SW480 (cell line): ENCODE measurements around the gene ASB2.
A peak's percentile ranks its signal among the peaks of the same experiment; 100 is the strongest.

Source experiments
- DNase-seq: peaks from one replicate; pipeline ENCODE4 v3.0.0-alpha.2; 2016; ENCODE audit warnings: low spot score

ASB2 gene

DNA sequence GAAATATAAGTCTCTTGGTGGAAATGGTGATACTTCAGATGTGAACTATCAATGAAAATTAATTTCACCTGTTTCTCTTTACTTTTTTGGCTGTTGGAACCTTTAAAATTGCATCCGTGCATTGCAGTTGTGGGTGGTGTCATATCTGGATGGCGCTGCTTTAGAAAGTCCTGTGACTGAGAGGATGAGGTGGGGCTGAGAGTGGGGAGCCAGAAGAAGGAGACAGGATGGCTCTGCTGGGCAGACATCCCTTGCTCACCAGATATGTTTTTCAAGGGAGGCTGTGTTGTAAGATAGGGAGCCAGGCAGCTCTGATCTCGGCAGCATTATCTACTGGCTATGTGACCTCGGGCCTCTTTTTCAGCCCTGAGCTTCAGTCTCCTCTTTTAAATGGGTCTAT is 12.7 kb downstream of the ASB2 start:
- DNase-seq = no peak

DNA sequence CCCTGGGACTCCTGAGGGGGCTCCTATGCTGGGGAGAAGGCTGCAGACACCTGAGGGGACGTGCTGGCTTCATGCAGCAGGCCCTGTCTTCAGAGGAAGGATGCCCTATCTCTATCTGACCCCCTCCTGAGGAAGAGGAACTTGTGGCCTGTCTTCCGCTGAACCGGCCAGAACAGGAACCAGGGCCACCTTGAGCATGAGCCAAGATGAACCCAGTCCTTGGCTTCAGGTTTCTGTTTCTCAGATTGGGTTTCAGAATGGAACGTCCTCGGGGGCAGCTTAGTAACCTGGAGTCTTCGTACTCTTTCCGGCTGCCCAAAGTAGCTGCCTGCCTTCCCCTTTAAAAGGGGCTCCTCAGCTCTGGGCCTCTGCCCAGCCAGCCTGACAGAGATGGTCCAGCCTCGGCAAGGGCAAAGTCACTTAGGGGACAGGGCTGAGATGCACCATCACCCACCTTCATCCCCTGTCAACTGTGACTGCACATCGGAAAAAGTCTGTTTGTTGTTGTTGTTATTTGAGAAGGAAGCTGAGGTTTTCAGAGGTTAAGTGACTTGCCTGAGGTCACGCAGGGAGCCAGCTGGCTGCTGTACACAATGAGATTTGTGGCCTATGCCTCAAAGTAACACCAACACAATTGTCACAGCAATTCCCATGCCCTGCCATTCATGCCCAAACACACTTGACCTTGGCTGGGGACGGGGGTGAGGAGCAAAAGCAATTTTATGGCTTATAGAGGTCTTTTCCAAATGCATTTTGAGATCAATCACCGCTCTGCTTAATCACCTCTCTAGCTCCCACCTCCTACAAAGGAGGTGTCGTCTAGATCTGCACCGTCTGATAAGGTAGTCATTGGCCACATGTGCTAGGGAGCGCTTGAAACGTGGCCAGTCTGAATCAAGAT is 13.4 kb downstream of the ASB2 start:
- peak; percentile 58 for DNase-seq

DNA sequence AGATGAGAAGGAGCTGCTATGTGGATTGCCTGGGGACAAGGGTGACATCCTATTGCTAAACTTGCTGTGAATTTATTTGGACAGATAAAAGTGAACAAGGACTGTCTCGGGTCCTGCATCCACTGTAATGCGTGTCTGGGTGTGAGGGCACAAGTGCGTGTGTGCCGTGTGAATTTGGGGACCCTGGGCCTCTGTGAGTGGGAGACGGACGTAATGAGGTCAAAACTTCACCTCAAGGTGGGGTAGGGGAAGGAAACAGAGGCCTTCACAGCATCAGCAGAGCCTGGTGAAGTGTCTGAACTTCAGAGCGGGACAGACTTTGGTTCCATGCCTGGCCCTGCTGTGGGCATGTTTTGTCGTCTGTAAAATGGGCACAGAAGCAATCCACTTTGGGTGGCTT is 14.8 kb downstream of the ASB2 start:
- no peak for DNase-seq

DNA sequence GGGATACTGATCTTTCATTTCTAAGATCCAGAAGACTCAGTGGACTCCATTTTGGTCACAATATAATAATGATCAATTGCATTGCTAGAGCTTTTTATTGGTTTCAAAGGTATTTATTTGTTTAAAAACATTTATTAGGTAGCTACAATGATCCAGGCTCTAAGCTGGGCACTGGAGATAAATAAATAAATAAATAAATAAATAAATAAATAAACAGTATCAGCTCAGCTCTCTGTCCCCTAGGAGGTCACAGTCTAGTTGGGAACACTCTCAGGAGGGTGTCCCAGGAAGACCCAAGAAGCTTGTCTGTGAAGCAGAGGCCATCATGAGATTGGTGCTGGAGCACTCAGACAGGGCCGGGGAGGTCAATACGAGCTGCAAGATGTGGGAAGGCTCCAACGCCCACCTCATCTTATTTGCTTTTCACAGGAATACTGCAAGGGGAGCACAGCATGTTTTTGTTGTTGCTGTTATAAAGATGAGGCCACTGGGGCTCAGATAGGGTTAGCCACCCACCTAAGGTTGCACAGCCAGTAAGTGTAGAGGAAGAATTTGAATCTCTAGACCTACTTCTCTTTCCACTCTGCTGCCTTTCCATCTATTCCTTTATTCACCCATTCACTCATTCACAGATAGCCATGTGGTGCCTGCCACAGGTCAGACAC is 15.5 kb downstream of the ASB2 start:
- DNase-seq = no peak

DNA sequence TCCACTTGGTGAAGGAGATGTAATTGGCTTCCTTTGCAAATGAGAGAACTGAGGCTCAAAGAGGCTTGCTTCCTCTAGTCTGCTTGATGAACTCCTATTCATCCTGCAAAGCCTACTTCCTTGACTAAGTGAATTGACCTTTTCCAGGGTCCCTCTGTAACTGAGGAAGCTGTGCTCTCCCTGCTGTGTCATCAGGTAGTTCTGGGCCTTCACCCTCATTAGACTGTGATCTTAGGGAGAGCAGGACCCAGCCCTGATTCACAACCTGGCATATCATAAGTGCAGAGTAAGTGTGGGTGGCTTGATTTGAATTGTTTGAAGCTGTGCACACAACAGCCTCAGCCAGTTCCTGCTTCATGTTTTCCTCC is 16.3 kb downstream of the ASB2 start:
- DNase-seq = peak; percentile 67

DNA sequence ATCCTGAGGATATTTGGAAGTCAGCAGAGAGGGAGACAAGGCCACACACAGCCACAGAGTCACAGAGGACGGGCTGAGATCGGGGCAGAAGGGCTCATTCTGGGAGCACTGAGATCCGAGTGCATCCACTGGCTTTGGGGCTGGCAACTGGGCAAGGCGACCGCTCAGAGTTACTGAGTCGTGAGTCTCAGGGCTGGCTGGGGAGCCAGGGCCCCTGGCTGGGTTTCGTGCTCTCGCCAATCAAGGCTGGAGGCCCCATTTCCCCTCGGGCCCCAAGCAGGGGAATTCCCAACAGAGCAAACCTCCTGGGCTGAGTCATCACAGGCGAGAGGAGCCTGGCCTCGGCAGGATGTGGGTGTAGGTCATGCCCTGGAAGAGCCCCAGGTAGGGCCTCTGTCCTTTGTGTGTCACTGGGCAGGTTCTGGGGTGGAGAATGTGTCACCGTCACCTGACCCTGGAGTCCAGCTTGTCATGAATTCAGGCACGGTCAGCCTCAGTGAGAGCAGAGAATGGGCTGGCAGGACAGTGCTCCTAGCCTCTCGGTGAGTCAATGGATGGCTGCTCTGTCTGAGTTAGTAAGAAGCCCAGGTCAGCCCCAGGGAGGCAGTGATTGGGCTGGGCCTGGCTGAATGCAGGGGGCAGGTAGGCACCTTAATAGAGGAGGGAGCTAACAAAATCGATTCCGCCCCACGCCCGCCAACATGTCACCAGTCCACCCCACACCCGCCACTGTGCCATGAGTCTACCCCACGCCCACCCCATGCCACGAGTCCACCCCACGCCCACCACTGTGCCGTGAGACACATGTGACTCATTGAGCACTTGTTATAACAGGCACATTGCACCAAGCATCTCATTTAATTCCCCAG is 16.9 kb downstream of the ASB2 start:
- DNase-seq = peak; percentile 99

DNA sequence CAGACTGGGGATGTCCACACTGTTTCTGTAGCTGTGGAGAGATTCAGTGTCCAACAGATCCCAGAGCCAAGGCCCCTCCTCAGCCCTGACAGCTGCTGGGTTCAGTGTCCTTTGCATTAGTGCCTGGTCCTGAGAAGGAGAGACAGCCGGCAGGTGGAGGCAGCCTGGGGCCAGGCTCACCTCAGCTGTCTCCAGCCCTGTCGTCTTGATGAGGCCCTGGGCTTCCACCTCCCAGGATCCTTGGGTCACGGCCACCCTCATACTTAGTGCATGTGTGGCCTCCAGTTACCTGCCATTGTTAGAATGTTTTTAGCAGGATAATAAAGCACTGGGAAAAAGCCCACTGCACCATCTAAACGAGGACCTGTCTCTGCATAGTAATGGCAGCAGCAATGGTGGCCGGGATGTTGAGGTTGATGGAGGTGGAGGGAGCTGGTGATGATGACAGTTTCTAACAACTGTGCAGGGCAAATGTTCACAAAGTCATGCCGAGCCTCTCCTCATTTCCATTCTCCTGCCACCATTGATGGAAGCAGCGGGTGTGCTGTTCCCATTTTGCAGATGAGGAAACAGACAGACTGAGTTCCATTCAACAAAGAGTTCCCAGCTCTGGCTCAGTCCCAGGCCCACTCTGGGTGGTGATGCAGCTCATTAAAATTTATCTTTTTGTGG is 17.7 kb downstream of the ASB2 start:
- no peak for DNase-seq

DNA sequence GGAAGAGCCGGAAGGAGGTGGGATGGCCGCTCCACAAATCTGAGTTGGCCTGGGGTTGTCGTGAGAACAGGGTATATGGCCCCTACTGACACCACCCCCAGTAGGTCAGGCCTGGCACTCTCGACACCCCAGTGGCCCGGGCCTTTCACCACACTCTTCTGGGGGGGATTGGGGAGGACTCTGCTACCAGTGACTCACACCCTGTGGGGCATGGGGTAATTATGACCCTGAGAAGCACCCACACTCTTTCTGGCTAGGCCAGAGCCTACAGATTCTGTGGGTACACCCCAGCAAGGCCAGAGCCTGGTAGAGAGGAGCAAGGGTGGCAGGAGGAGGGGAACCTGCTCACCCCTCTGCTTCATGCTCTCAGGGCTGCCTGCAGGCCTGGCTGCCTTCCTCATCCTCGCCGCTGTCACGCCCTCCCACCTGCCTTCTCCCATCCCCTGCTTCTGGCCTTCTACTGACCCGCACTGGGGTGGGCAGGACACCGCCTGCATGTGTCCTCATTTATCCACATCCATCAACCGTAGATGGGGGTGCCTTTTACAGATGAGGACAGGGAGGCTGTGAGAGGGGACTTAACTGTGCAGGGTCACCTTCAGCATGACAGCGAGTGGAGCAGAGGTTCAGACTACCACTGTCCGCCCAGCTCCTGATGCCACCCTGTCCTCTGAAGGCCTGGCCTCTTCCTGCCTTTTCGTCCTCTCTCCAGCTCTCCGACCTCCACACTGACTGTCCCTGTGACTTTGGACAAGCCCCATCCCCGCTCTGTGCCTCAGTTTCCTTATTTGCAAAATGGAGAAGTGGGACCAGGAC is 18.4 kb downstream of the ASB2 start:
- DNase-seq = no peak

DNA sequence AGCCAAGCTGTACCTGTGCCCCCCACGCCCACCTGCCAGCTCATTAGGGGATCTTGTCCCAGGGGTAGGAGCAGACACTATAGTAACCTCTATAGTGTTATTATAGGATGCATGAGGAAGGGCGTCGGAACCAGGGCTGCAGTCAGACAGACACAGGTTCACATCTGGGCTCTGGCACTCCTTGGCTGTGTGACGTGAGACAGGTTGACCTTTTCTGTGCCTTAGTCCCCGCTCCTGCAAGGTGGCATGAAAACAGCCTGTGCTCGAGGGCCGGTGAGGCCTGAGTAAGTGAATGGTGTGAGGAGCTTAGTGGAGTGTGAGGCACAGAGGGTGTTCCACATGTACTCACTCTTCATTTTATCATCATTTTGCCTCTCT is 19.0 kb downstream of the ASB2 start:
- no peak for DNase-seq

DNA sequence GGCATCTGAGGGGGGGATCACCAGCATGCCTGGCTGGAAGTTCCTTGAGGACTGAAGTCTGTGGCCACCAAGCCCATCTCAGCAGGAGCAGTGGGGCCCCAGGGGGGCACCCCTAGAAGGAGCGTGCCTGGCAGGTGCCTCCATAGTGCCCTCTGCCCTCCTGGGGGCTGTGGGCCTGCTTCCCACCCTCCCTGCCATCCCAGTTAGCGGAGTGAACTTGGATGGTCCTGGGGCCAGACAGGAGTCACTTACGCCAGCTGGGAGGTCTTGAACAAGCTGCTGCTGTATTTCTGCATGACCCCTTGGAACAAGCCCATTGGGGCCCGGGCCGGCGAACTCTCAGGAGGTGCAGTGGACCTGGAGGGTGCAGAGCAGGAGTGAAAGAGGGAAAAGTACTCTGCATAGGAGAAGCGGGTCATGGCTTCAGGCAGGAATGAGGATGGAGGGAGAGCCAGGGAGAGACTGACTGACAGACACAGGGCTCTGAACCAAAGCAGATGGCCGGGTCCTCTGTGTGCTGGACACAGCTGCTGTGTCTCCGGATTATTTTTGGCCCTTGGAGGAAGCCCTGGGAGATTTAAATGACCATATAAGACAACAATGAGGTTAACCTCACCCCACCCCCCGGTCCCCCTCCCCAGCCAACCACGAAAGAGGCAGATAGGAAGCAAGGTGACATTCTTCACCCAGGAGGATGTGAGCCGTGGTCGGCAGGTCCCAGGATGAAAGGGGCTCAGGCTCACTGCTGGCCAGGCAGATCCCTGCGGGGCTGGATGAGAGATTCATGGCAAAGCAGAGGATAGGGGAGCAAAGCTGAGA is 19.6 kb downstream of the ASB2 start:
- DNase-seq = no peak

DNA sequence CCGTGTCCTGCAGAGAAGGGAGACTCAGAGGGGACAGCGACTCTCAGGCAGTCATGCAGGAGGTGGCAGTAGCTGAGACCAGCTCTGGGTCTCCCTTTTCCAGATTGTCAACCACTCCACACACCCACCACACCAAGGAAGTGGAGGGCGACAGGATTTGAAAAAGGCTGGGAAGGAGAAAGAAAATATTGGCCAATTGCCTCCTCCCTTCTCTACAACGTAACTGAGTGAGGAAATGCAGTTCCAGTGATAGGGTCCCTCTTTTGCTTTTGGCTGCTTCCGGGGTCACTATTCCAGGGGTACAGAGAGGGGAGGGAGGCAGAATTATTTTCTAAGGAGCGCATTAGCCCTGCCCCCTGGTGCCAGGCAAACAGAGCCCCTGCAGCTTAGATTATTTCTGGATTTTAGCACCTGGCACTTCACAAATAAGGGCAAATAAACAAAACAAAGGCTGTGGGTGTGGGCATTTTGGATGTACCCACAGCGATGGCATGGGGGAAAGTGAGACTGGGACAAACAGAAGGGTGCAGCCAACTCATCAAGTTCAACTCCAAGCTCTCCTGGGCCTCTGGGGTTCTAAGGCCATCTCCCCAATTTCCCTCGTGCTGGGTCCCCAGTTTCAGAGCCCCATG is 20.4 kb downstream of the ASB2 start:
- no peak for DNase-seq

DNA sequence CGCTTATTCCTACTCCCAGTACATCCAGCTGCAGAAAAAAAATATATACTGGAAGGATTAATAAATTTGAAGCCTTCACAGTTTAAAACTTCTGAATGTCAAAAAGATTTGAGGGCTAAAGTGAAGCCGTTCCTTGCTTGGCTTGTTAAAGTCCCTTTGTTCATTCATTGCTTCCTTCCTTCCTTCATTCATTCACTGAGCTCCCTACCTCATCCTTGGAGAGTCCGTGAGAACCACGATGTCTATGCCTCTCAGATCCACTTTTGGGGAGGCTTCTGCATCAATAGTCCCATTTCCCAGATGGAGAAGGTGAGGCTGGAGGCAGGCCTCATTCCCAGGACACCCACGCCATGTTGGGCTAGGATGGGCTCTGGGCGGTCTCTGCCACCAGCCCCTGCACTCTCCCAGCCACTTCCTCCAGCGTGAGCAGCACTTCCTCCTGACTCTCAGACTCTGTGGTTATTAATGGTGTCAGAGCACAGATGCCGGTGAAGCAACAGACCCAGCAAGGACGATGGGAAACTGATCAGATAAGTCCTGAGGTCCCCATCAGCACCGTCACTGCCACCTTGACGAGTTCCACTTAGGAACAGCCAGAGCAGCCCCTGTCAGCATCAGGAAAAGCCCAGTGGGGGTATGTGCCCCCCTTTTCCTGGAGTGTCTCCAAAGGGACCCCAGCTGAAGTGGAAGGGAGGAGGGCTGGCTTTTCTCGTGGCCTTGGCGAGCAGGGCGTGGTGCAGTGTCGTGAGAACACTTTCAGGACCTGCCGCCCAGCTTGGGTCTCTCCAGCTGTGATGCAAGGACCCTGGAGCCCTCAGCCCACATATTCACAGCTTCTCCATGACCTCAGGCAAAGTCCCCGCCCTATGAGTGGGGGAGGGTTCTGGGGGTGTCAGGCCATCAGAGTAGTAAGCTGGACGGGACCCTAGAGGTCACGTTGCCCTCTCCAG is 21.2 kb downstream of the ASB2 start:
- no peak for DNase-seq

DNA sequence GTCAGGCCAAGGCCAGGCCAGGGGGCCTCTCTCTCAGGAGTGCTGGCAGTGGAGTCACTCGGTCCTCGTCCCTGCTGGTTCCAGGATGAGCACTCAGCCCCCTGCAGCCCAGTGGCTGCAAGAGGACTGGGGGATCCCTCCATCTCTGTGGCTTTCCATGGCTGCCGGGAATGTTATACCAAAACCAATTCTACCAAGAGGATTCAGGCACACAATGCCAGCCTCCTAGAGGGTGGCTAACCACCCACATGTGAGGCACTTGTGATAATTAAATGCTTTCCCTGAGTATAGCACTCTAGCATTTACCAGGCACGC is 21.9 kb downstream of the ASB2 start:
- DNase-seq = no peak

DNA sequence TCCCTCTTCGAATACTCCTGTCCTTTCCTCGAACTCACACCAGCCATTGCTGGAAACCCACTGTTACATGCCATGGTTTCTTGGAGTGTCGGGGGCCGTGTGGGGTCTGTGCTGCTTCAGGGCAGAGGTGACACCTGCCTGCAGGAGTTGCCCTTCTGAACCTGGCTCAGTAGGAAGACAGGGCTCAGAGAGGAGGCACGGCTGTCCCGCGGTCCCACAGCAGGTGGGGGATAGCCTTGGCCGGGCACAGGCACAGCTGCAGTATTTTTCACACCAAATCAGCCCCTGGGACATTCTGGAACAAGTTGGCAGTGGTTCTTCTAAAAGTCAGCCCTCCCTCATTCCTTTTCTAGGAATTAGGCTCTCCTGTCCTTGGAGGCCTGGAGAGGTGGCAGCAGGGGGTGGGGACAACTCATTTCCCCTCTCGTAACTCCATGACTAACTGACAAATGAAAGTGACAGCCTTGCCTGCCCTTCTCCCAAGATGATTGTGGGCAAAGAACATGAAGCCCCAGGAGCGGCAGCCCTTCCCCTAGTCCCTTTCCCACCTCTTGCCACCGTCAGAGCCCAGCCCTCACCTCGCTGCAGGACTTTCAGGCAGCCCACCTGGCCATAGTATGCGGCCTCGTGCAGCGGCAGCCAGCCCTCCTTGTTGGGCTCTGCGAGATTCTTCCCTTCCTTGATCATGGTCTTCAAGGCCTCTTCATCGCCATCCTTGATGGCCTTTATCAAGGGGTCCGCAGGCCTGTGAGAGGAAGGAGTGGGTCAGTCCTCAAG is 22.4 kb downstream of the ASB2 start:
- DNase-seq = no peak

DNA sequence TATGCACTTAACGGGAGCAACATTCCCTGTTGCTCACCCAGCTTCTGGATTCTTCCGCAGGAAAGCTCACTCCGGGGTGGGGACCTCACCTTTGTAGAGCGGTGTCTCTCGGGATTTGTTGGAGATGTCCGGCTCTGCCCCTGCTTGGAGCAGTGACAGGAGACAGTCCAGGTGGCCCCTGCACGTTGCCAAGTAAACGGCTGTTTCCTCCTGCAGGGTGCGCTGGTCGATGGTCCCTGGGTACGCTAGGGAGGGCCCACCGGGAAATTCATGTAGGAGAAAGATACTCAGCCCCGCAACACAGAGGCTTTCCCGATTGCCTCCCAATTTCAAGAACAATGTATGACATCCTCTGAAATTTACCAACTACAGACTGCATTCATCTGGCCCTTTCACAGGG is 23.1 kb downstream of the ASB2 start:
- no peak for DNase-seq

DNA sequence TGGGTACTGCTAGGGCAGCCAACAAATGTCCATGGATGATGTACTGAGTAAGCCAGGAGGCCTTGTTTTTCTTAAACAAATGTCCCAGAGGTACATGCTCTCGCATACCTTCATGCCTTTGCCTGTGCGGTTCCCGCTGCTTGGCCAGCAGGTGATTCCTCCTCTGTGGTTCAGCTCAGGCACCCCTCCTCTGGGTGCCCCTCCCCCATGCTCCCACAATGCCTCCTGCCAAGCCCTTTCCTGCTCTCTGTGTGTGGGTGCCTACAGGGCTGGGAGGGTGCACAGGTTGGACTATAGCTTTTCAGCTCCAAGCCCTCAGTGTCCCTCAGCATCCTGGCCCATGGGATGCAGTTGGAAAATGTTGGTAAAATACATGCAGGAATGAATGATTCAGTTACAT is 23.5 kb downstream of the ASB2 start:
- no peak for DNase-seq

DNA sequence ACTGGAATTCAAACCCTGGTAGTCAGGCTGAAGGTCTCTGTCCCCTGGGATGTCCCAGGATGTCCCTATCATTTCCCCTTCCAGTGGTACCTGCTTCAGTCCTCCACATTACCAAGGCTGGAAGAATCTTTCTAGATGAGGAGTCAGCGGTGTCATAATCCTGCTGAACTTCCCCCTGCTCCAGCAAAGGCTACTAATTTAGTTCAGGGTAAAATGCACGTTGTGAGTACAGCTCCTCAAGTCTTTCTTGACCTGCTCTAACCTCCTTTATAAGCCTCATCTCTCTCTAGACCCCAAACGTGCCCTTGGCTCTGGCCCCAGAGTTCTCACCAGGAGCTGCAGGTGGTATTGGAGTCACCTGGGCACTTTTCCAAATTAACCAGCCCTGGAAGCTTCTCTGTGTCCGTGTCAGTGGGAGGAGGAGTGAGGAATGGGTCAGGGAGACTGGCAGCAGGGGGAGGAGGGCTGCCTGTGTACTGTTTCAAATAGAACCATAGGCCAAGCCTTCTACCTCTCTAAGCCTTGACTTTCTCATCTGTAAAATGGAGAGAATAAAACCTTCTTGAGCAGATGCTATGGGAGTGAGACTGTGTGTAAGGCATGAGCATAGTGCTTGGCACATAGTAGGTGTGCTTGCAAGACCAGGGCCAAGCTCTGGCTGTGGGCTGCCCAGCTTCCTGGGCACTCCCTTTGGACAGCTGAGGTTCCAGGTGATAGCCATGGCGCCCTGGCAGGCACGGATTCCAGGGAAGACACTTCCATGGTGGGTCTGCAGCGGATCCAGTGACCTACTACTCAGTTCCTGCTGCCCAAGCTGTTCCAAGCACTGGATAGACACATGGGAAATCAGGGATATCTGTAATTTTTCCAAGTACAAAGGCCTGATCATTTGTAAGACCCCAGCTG is 24.5 kb downstream of the ASB2 start:
- DNase-seq = no peak
